Astrocyte of the cerebellum (primary cell): ENCODE data around the gene ARHGAP22.

Experiments used
- DNase-seq: peaks from one replicate; pipeline ENCODE4 v3.0.0-alpha.2; 2011; ENCODE audit warnings: low read depth
- H3K4me3 ChIP-seq: 2 replicates; pipeline ENCODE4 v1.5.1; 2011; ENCODE audit warnings: mild to moderate bottlenecking, low read depth, low read length, moderate library complexity
- in situ Hi-C: cut with HindIII; loops from 2 replicates; pipeline ENCODE4 v1.10.0; 2017; ENCODE audit warnings: low sequenced_read_pairs
- TF ChIP-seq, protein P1 (sequence below): IDR thresholded peaks from 2 replicates; pipeline ENCODE4 v1.5.1; 2012; ENCODE audit warnings: low read length, low read depth, moderate library complexity, mild to moderate bottlenecking; ENCODE audit errors: missing control alignments

Gene ARHGAP22

DNA sequence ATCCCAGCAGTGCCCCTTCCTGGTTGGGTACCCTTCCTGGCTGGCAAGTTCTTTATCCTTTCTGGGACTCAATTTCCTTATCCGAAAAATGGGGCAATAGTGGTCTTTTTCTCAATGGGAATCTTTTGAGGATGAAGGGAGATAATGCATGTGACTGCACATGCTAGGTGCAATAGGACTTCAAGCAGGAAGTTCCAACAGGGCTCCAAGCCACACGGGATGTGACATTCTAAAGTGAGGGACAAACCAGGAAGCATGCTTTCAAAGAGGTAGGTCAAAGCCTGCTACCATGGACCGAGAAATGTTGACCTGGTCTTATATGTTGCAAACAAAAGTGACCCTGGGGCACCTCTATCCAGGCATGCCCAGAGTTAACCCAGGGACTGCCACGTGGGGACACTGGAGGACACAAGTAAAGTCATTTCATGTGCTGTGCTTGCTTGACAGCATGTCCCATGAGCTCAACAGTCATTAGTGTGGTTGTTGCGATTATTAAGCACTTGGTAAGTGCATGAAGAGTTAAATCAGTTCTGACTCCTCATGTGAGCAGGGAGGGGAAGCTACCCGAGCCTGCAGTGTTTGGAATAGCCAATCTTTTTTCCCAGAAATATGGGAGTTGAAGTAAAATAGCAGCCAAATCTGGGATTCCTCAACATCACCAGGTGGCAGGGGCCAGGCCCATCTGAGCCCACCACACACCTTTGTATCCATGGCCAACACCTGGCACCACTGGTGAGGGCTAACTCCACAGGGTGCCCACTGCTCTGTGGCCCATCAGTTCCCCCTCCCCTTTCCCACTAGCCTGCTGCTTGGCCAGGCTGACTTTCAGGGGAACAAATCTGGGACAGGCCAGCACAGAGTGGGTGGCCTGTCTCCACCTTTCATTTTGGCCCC lies 5.7 kb downstream of the ARHGAP22 start:
- TF ChIP-seq, protein P1, sequence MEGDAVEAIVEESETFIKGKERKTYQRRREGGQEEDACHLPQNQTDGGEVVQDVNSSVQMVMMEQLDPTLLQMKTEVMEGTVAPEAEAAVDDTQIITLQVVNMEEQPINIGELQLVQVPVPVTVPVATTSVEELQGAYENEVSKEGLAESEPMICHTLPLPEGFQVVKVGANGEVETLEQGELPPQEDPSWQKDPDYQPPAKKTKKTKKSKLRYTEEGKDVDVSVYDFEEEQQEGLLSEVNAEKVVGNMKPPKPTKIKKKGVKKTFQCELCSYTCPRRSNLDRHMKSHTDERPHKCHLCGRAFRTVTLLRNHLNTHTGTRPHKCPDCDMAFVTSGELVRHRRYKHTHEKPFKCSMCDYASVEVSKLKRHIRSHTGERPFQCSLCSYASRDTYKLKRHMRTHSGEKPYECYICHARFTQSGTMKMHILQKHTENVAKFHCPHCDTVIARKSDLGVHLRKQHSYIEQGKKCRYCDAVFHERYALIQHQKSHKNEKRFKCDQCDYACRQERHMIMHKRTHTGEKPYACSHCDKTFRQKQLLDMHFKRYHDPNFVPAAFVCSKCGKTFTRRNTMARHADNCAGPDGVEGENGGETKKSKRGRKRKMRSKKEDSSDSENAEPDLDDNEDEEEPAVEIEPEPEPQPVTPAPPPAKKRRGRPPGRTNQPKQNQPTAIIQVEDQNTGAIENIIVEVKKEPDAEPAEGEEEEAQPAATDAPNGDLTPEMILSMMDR, result no peak
- H3K4me3 ChIP-seq, result no peak overlapping the region
- in situ Hi-C loops, result no loop called here
- DNase-seq, result no peak

- no peak overlapping the region for H3K4me3 ChIP-seq
- no peak for DNase-seq
- TF ChIP-seq, protein P1, result no peak
- in situ Hi-C loops, result no loop called here
These were observed 6.5 kb downstream of the ARHGAP22 start for GRCh38 chr10:48598243-48598935.

GRCh38 chr10:48595539-48595932 lies 9.3 kb downstream of the ARHGAP22 start:
- H3K4me3 ChIP-seq, result no peak overlapping the region
- in situ Hi-C loops, result no loop called here
- DNase-seq, result no peak
- TF ChIP-seq, protein P1, result no peak

DNA sequence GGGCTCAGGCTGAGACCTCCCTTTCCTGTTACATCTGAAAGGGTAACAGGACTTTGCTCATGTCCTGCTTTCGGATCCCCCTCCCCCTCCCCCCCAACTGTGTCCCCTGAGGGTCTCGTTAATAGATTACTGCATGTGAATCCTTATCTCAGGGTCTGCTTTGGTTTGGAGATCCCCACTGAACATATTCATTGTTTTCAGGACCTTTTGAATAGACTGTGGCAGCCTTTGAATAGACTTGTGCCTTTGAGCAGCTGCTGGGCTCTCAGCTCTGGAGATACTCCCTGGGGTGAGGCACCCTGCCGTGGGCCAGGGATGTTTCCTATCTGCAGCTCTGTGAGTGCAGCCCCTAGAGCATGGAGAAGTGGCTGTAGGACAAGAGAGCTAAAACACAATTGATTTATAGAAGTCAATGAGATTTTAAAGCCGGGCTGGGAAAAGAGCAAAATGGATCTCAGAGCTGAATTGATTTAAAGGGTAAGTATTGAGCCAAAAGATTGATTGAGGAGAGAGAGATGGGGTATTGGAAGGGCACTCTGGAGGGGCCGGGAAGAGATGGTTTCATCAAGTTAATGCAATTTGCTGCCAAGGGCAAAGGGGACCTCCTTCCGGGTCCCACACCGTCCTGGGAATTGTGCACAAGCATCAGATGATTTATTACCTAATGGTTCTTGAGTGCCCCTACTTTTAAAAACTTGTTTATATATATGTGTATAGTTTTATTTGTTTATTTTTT lies 9.9 kb downstream of the ARHGAP22 start:
- in situ Hi-C loops, result no loop called here
- TF ChIP-seq, protein P1, result no peak
- DNase-seq, result no peak
- no peak overlapping the region for H3K4me3 ChIP-seq

DNA sequence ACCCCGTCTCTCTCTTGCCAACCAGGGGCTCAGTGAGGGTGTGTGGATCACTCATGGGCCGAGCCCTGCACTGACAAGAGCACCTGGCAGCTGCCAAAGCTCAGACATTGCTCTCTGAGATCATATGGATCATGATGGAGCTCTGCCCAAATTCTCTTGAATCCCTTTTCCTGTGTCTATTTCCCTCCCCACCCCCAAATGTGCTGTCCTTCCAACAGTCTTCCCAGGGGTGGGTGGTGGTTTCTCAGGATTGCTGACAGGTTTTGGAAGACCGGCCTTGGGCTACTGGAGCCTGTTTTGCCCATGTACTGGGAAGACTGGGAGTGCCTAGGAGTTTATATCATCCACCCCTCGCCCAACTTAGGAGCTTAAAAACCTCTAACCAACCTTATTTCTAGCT lies 10.5 kb downstream of the ARHGAP22 start:
- H3K4me3 ChIP-seq, result no peak overlapping the region
- no peak for DNase-seq
- TF ChIP-seq, protein P1, result no peak
- in situ Hi-C loops, result no loop called here

GRCh38 chr10:48592346-48592745 lies 12.5 kb downstream of the ARHGAP22 start:
- TF ChIP-seq, protein P1, result no peak
- DNase-seq, result no peak
- in situ Hi-C loops, result no loop called here
- H3K4me3 ChIP-seq, result no peak overlapping the region
